Measurements from ENCODE around the gene EPHA10.

Gene EPHA10

DNA sequence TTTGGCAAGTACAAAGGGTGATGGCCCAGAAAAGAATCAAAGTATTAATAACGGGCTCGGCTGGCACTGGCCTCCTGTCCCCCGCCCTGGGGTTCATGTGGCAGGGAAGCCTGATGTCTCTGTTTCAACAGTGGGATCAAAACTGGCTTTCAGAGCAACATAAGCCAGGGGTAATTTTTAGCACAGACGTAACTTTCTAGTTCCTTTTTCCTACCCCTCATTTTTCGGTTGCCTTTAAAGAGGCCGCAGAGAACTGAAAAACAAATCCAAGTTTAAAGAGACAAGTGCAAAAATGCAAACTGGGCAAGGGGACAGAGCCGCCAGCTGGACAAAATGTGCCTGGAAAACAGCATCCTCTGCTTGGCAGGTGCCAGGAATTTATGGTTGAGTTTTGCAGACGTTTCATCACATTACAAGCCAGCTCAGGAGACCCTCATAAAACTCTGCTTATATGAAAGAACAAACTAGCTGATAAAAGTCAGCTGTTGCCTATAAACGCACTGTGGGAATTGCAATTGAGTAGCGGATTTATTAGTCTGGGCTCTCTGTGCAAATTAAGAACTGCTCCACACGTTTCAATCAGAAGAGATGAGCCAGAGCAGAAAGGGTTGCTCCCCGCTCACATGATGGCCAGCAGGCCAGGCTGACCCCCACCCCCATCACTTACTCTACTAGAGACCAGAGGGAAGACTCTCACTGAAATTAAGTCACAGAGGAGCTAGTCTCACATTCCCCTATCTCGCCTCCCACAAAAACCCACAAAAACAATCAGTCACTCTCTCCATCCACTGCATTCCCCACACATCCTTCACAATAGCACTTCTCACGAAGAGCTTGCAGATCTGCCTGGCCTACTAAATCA lies 88.4 kb downstream of the EPHA10 start:
- TF ChIP-seq GATA1 (IDR thresholded peaks at IDR 0.05; ENCODE audit: low read depth, low read length) (no peak), POLR2A (IDR thresholded peaks at IDR 0.05; ENCODE audit: low read length) (no peak)
- no peak for DNase-seq

- TF ChIP-seq GATA1 (IDR thresholded peaks at IDR 0.05; ENCODE audit: low read depth, low read length) = no peak
- no peak for TF ChIP-seq POLR2A (IDR thresholded peaks at IDR 0.05; ENCODE audit: low read length)
- no peak for DNase-seq
Measured at GRCh38 chr1:37673920-37674319, 91.0 kb downstream of the EPHA10 start.

DNA sequence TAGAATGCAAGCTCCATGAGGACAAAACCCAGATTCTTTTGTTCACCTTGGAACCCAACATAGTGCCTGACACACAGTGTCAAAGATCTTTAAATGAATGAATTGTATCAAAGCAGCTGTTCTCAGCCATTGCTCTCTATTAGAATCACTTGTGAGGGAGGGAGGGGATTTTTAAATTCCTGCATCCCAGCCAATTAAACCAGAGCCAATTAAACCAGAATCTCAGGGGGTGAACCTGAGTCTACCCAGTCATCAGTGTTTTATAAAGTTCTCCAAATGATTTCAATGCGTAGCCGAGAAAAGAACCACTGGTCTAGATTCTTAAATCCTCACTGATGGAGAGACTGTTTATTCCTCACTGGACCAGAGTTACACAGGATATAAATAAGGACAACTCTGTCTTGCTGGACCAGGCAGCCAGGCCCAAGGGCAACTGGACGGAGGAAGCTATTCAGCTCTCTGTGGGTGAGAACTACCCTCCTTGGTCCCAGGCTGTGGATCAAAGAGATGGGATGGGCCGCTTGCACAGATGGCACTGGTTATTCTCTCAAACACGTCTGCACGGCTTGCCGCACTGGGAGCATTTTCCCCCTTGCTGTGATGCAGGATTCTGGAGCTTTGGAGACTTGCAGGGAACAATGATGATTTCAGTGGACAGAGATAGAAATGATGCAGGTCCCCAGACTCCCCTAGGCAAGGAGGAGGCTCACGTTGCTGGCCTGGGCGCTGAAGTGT lies 92.6 kb downstream of the EPHA10 start:
- DNase-seq = no peak
- TF ChIP-seq GATA1 (IDR thresholded peaks at IDR 0.05; ENCODE audit: low read depth, low read length) (no peak), POLR2A (IDR thresholded peaks at IDR 0.05; ENCODE audit: low read length) (no peak)

DNA sequence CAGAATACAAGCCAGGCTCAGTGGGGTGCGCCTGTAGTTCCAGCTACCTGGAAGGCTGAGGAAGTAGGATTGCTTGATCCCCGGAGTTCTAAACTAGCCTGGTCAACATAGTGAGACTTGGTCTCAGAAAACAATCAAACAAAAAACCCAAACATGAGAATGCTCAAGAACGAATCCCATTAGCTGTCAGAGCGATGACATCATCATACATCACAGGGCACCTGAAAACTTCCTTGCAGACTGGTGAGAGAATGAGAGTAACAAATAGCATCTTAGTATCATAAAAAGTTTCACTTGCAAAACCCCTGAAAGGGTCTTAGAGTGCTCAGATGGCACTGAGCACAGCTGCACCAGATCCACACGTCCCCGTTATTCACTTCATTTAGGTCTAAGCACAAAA lies 93.7 kb downstream of the EPHA10 start:
- TF ChIP-seq POLR2A (IDR thresholded peaks at IDR 0.05; ENCODE audit: low read length) (no peak), GATA1 (IDR thresholded peaks at IDR 0.05; ENCODE audit: low read depth, low read length) (no peak)

DNA sequence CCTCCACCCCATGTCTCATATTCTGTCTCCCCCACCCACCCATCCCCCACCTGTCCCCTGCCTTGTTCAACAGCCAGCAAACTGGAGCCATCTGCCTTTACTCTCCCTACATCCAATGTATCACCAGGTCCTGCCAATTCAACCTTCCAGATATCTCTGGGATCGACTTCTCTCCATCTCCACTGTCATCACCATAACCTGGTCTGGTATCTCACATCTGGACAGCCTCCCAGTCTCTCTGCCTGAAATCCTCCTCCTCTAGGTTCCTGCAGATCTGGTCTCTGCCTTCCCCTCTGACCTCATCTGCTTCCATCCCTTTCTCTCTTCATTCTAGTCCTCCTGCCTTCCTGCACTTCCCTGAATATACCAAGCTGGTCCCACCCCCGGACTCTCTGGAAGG lies 94.8 kb downstream of the EPHA10 start:
- no peak for DNase-seq
- no peak for TF ChIP-seq POLR2A (IDR thresholded peaks at IDR 0.05; ENCODE audit: low read length)
- TF ChIP-seq GATA1 (IDR thresholded peaks at IDR 0.05; ENCODE audit: low read depth, low read length) = no peak

More for the DNA sequence above, 93.7 kb downstream of the EPHA10 start:
- no peak for DNase-seq

DNA sequence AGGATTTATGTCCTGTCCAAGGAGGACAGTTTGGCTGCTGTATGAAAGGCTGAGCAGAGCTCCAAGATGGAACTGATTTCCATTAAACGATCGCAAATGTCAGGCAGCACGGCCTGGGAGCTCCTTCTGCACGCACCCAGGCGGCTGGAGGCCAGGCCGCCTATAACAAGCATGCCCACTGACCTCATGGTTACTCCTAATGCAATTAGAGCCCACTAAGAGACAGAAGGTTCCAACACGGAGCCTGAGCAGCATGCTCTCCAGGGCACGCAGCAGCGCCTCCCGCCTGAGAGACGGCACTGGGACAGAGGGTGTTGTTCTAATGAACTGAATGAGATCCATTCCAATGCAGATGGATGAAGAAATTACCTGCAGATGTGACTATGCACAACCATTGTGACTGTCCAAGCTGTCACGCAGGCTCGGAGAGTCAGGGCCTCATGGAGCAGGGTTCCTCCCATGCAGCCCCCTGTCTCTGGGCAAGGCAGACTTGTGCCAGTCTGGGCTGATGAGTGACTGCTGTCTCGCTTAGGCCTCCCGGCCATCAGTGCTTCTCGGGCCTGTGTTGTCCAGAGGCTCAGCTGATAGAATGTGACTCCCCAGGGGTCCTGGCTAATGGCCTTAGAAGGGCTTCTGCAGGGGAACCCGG lies 97.8 kb downstream of the EPHA10 start:
- TF ChIP-seq GATA1 (IDR thresholded peaks at IDR 0.05; ENCODE audit: low read depth, low read length) = no peak
- no peak for TF ChIP-seq POLR2A (IDR thresholded peaks at IDR 0.05; ENCODE audit: low read length)
- no peak for DNase-seq

DNA sequence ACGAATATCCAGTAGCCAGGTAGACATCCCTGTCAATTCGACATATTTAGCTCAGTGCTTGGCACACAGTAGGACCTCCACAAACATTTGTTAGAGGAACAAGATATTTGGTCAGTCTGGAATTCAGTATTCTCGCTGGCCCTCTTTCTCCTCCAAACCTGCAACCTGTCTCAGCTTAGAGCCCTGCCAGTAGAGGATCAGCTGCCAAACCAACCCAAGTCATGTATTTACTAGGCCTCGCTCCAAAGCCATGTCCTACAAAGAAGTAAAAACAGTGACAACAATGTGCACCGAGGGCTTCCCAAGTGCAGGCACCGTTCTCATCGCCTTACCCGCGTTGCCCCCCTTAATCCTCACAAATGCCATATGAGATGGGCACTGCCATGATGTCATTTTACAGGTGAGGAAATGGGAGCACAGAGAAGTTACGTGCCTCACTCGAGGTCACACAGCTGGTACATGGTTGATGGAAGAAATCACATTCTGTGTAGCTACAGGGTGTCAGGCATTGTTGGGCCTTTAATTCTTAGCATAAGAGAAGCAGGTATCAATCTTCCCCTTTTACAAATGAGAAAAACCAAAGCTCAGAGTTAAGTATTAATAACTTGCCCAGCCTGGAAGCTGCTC lies 98.6 kb downstream of the EPHA10 start:
- DNase-seq = no peak
- TF ChIP-seq GATA1 (IDR thresholded peaks at IDR 0.05; ENCODE audit: low read depth, low read length) (no peak), POLR2A (IDR thresholded peaks at IDR 0.05; ENCODE audit: low read length) (no peak)

All from erythroblast (primary cell).